ENCODE data around the gene ZBTB46.
"Not testable (repeated sequence)": the region's sequence is repeated elsewhere in the genome, so short reads cannot be mapped to it uniquely, and the experiment has no call there.

Gene ZBTB46

DNA sequence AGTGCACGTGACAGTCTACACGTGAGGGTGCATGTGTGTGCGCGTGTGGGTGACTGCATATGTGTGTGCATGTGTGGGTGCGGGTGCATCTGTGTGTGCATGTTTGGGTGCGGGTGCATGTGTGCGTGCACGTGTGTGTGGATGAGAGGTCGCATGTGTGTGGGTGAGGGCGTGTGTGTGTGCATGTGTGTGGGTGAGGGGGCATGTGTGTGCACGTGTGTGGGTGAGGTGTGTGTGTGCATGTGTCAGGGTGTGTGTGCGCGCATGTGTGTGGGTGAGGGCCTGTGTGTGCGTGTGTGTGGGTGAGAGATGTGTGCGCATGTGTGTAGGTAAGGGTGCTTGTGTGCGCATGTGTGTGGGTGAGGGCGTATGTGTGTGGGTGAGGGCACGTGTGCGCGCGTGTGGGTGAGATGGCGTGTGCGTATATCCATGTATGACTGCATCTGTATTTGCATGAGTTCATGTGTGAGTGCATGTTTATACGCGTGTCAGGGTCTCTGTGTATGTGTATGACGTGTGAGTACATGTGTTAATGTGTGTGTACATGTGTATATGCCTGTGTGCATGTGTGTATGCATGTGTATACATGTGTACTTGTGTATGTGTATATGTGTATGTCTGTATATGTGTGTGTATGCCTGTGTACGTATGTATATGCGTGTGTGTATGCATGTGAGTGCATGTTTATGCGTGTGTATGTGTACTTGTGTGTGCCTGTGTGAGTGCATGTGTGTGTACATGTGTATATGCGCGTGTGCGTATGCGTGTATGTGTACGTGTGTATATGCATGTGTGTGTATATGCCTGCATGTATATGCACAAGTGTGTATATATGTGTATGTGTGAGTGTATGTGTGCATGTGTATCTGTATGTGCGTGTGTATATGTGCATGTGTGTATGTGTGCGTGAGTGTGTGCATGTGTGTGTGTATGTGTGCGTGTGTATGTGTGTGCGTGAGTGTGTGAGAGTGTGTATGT lies 98.7 kb downstream of the ZBTB46 start:
- H3K27ac ChIP-seq: no peak overlapping the region
- H3K4me3 ChIP-seq: no peak overlapping the region

DNA sequence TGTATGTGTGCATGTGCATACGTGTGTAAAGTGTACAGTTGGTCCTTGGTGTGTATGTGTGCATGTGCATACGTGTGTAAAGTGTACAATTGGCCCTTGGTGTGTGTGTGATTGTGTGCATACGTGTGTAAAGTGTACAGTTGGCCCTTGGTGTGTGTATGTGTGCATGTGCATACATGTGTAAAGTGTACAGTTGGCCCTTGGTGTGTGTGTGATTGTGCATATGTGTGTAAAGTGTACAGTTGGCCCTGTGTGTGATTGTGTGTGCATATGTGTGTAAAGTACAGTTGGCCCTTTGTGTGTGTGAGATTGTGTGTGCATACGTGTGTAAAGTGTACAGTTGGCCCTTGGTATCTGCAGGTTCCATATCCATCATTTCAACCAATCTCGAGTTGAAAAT lies 99.7 kb downstream of the ZBTB46 start:
- Histone ChIP-seq H3K4me3 (no peak overlapping the region), H3K27ac (peak overlapping the region in 1 of 21 experiments; percentile 77)

GRCh38 chr20:63730189-63730733 lies 100.8 kb downstream of the ZBTB46 start:
- peak overlapping the region in 8 of 21 experiments; percentile 5 to 77 (median 46) for H3K27ac ChIP-seq
- not testable (repeated sequence) for H3K4me3 ChIP-seq

DNA sequence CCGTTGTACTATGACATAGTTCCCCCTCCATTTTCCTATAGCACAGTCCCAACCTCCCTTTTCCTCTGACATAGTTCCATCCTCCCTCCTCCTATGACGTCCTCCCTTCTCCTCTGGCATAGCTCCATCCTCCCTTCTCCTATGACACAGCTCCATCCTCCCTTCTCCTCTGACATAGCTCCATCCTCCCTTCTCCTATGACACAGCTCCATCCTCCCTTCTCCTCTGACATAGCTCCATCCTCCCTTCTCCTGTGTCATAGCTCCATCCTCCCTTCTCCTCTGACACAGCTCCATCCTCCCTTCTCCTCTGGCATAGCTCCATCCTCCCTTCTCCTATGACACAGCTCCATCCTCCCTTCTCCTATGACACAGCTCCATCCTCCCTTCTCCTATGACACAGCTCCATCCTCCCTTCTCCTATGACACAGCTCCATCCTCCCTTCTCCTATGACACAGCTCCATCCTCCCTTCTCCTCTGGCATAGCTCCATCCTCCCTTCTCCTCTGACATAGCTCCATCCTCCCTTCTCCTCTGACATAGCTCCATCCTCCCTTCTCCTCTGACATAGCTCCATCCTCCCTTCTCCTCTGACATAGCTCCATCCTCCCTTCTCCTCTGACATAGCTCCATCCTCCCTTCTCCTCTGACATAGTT lies 108.0 kb downstream of the ZBTB46 start:
- H3K4me3 ChIP-seq, H3K27ac ChIP-seq: not testable (repeated sequence)

DNA sequence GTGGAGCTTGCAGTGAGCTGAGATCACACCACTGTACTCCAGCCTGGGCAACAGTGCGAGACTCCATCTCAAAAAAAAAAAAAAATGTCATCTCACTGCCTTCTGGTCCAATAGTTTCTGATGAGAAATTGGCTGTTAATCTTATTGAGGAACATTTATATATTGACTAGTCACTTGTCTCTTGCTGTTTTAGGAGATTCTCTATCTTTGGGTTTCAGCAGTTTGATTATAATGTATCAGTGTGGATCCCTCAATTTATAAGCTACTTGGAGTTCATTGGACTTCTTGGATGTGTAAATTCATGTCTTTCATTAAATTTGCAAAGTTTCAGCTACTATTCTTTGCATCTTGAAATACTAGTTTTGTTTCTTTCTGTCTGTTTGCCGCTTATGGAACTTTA lies 112.1 kb downstream of the ZBTB46 start:
- no peak overlapping the region for H3K4me3 ChIP-seq

GRCh38 chr20:63714858-63715257 lies 116.2 kb downstream of the ZBTB46 start:
- Histone ChIP-seq H3K27ac (no peak overlapping the region), H3K4me3 (no peak overlapping the region)

More for the DNA sequence above, 112.1 kb downstream of the ZBTB46 start:
- H3K27ac ChIP-seq: no peak overlapping the region

- Histone ChIP-seq H3K27ac (no peak overlapping the region), H3K4me3 (no peak overlapping the region)
Observed at GRCh38 chr20:63712191-63712590, 118.9 kb downstream of the ZBTB46 start.

DNA sequence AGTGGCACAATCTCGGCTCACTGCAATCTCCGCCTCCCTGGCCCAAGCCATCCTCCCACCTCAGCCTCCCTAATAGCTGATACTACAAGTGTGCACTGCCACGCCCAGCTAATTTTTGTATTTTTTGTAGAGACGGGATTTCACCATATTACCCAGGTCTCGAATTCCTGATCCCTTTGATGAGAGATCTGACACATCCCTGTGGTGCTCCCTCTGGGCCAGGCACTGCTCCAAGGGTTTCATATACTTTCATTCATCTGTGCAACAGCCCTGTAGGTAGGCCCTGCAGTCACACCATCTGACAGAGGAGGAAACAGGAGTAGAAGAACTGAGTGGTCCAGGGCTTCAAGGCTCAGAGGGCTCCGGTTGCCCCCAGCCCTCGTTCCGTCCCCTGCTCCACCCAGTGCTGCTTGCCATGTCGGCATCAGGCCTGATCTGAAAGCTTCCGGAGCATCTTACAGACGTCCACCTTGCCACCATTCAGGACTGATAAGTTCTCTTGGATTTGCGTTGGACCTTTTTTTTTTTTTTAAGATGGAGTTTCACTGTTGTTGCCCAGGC lies 119.9 kb downstream of the ZBTB46 start:
- Histone ChIP-seq H3K27ac (no peak overlapping the region), H3K4me3 (no peak overlapping the region)

- Histone ChIP-seq H3K27ac (peak overlapping the region in 5 of 21 experiments; percentile 91 to 97 (median 96)), H3K4me3 (peak overlapping the region in 4 of 7 experiments; percentile 48 to 91 (median 68))
Observed at GRCh38 chr20:63709149-63709527, 121.9 kb downstream of the ZBTB46 start.

DNA sequence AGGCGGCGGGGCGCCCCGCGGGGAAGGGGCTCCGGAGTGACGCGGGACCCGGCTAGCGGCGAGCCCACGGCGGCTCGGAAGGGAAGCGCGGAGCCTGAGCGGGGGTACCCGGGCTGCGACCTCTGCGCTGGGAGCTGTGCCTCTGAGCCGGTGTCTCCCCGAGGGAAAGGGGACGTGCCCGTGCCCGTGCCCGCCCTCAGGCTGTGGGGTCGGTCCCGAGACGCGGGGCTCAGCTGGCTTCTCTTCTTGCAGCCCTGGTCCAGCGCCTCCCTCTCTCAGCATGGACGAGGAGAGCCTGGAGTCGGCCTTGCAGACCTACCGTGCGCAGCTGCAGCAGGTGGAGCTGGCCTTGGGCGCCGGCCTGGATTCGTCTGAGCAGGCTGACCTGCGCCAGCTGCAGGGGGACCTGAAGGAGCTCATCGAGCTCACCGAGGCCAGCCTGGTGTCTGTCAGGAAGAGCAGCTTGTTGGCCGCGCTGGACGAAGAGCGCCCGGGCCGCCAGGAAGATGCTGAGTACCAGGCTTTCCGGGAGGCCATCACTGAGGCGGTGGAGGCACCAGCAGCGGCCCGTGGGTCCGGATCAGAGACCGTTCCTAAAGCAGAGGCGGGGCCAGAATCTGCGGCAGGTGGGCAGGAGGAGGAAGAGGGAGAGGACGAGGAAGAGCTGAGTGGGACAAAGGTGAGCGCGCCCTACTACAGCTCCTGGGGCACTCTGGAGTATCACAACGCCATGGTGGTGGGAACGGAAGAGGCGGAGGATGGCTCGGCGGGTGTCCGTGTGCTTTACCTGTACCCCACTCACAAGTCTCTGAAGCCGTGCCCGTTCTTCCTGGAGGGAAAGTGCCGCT lies 122.5 kb downstream of the ZBTB46 start:
- Histone ChIP-seq H3K4me3 (peak overlapping the region; percentile 48 to 93 (median 70)), H3K27ac (peak overlapping the region; percentile 82 to 98 (median 93))

GRCh38 chr20:63707558-63708300 lies 123.3 kb downstream of the ZBTB46 start, which contains the start of the genes ARFRP1 and ZGPAT:
Gene ARFRP1 (minus strand): TSS chr20:63707976. CDS start chr20:63707091, 885 bp downstream.
Gene ZGPAT (plus strand): TSS chr20:63708039. CDS start chr20:63708581, 542 bp downstream.
- H3K4me3 ChIP-seq: peak within 1 kb of the TSS; percentile 48 to 93 (median 70)
- peak within 1 kb of the TSS; percentile 82 to 98 (median 93) for H3K27ac ChIP-seq

GRCh38 chr20:63706852-63707557 lies 124.1 kb downstream of the ZBTB46 start:
- H3K27ac ChIP-seq: peak overlapping the region; percentile 82 to 98 (median 93)
- peak overlapping the region; percentile 48 to 93 (median 70) for H3K4me3 ChIP-seq

GRCh38 chr20:63706027-63706695 lies 124.9 kb downstream of the ZBTB46 start:
- peak overlapping the region; percentile 48 to 93 (median 70) for H3K4me3 ChIP-seq

DNA sequence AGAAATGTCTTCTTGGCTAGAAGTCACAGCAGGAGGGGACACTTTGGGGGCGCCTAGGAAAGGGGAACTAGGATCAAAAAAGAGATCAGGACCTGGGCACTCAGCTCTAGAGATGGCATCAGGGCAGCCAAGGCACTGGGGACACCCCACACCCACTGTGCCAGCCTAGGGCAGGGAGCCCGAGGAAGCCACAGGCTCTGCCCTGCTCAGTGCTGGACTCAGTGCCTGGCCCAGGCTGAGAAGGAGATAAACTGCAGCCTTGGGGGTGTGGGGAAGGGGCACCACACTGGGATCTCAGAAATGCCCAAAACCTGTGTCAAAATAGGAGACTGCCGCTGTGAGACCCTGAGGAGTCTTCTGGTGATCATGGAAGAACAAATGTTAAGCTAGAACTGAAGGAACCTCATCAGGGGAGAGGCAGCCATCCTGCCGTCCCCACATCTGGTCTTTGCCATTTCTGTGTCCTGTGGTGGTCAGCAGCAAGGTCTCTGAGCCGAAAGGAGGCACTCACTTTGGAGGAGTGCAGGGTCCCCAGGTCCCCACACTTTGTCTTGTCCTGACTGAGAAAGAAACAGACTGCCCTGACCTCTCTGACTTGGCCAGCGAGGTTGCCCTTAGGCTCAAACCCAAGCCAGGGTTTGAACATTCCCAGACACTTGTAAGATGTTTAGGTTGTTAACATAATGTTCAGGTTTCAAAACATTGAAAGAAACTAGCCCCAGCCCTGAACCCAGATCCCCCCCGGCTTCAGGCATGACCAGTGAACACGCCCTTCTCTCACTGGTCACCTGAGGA lies 125.6 kb downstream of the ZBTB46 start:
- Histone ChIP-seq H3K4me3 (no peak overlapping the region), H3K27ac (peak overlapping the region in 4 of 21 experiments; percentile 93 to 97 (median 96))

More at GRCh38 chr20:63706027-63706695, 124.9 kb downstream of the ZBTB46 start:
- H3K27ac ChIP-seq: peak overlapping the region in 19 of 21 experiments; percentile 52 to 97 (median 93)

- H3K4me3 ChIP-seq: no peak overlapping the region
- H3K27ac ChIP-seq: peak overlapping the region in 1 of 21 experiments; percentile 14
Observed at GRCh38 chr20:63704749-63705117, 126.3 kb downstream of the ZBTB46 start.
